ENCODE measurements around the gene TRIM42. TPM values are rescaled to one million over a fixed set of nuclear protein-coding genes. Genes with fewer than 3 reads are reported as not detected.

TRIM42 gene
- total RNA-seq, 1 donor from 2014 or later: not detected

DNA sequence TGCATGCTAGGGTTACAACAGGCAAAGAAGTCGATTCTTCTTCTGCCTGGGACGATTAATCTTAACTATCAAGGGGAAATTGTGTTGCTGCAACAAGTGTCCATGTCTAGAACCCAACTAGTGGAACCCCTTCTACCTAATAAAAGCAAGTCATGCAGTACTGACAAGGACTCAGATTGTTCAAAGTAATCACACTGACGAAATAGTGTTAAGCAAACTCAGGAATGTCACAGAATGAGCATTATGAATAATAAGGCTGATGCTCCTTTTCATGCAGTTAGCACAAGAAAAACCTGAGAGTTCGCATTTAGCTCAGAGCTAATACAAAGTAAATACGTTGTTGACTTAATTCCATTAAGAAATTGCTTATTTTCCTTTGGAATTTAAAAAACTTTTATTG lies 47.5 kb upstream of the TRIM42 start:
- Histone ChIP-seq H2AFZ (ENCODE audit: low read depth, low read length) (no peak overlapping the region), H3K4me1 (ENCODE audit: insufficient read depth, low read length) (peaks cover 27% of the 10 kb centered on the region), H3K27ac (ENCODE audit: low read depth, low read length) (peak overlapping the region; percentile 79), H3K79me2 (ENCODE audit: insufficient read depth, low read length) (no peaks in the 10 kb centered on the region), H3K4me3 (ENCODE audit: insufficient read depth, low read depth, low read length) (no peak overlapping the region), H3K4me2 (ENCODE audit: low read length) (peak overlapping the region; percentile 62), H3K9me3 (ENCODE audit: insufficient read depth, low read depth, low read length) (no peaks in the 10 kb centered on the region), H3K9ac (ENCODE audit: low read length) (peak overlapping the region; percentile 14), H3K27me3 (ENCODE audit: insufficient read depth, low read length) (no peaks in the 10 kb centered on the region), H3K36me3 (ENCODE audit: insufficient read depth, low read length) (no peaks in the 10 kb centered on the region), H4K20me1 (ENCODE audit: insufficient read depth, low read length) (no peaks in the 10 kb centered on the region)
- Mint-ChIP-seq H3K9me3 (ENCODE audit: unreplicated experiment) (no peaks in the 10 kb centered on the region), H3K27me3 (ENCODE audit: low read depth, unreplicated experiment) (no peaks in the 10 kb centered on the region), H3K4me3 (ENCODE audit: unreplicated experiment) (no peak overlapping the region), H3K36me3 (ENCODE audit: low read depth, unreplicated experiment) (no peaks in the 10 kb centered on the region), H3K27ac (ENCODE audit: unreplicated experiment) (peak overlapping the region; percentile 80), H3K4me1 (ENCODE audit: low read depth, unreplicated experiment) (peaks cover 51% of the 10 kb centered on the region)
- TF ChIP-seq EZH2 (IDR thresholded peaks at IDR 0.05; ENCODE audit: insufficient read depth, low read length): no peak
- TF ChIP-seq, protein P1, sequence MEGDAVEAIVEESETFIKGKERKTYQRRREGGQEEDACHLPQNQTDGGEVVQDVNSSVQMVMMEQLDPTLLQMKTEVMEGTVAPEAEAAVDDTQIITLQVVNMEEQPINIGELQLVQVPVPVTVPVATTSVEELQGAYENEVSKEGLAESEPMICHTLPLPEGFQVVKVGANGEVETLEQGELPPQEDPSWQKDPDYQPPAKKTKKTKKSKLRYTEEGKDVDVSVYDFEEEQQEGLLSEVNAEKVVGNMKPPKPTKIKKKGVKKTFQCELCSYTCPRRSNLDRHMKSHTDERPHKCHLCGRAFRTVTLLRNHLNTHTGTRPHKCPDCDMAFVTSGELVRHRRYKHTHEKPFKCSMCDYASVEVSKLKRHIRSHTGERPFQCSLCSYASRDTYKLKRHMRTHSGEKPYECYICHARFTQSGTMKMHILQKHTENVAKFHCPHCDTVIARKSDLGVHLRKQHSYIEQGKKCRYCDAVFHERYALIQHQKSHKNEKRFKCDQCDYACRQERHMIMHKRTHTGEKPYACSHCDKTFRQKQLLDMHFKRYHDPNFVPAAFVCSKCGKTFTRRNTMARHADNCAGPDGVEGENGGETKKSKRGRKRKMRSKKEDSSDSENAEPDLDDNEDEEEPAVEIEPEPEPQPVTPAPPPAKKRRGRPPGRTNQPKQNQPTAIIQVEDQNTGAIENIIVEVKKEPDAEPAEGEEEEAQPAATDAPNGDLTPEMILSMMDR (IDR thresholded peaks at IDR 0.05; ENCODE audit: insufficient read depth, low read depth, low read length): no peak
- DNase-seq (ENCODE audit: low read depth) (no peak), FAIRE-seq (no peak)

DNA sequence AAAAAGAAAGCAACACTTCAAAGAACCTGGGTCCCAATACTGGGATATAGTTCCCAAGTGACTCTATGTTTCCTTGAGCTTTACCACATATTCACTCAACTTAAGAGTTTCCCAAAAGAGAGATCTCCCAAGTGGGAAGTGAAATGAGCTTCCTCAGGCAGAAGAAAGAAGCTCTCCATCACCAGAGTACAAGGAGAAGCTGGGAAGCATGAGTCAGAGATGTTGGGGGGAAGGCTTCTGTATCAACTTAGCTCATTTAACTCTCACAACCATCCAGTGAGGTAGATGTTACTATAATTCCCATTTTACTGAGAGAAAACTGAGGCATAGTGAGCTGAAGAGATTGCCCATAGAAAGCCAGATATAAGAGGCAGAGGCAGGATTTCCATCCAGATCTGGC lies 47.0 kb upstream of the TRIM42 start:
- FAIRE-seq (no peak), DNase-seq (ENCODE audit: low read depth) (peak; percentile 49)
- H3K79me2 ChIP-seq (ENCODE audit: insufficient read depth, low read length): no peaks in the 10 kb centered on the region
- no peaks in the 10 kb centered on the region for H3K36me3 ChIP-seq (ENCODE audit: insufficient read depth, low read length)
- no peaks in the 10 kb centered on the region for H3K27me3 ChIP-seq (ENCODE audit: insufficient read depth, low read length)
- H3K9me3 ChIP-seq (ENCODE audit: insufficient read depth, low read depth, low read length): no peaks in the 10 kb centered on the region
- H3K4me1 ChIP-seq (ENCODE audit: insufficient read depth, low read length): peaks cover 27% of the 10 kb centered on the region
- Mint-ChIP-seq H3K9me3 (ENCODE audit: unreplicated experiment) (no peaks in the 10 kb centered on the region), H3K36me3 (ENCODE audit: low read depth, unreplicated experiment) (no peaks in the 10 kb centered on the region), H3K27me3 (ENCODE audit: low read depth, unreplicated experiment) (no peaks in the 10 kb centered on the region), H3K4me3 (ENCODE audit: unreplicated experiment) (peak overlapping the region; percentile 47), H3K4me1 (ENCODE audit: low read depth, unreplicated experiment) (peaks cover 51% of the 10 kb centered on the region), H3K27ac (ENCODE audit: unreplicated experiment) (peak overlapping the region; percentile 80)
- no peak overlapping the region for H3K27ac ChIP-seq (ENCODE audit: low read depth, low read length)
- H2AFZ ChIP-seq (ENCODE audit: low read depth, low read length): no peak overlapping the region
- peak overlapping the region; percentile 0 for H3K4me2 ChIP-seq (ENCODE audit: low read length)
- H3K9ac ChIP-seq (ENCODE audit: low read length): no peak overlapping the region
- no peak overlapping the region for H3K4me3 ChIP-seq (ENCODE audit: insufficient read depth, low read depth, low read length)
- H4K20me1 ChIP-seq (ENCODE audit: insufficient read depth, low read length): no peaks in the 10 kb centered on the region
- no peak for TF ChIP-seq EZH2 (IDR thresholded peaks at IDR 0.05; ENCODE audit: insufficient read depth, low read length)
- TF ChIP-seq, protein P1 (IDR thresholded peaks at IDR 0.05; ENCODE audit: insufficient read depth, low read depth, low read length): no peak

DNA sequence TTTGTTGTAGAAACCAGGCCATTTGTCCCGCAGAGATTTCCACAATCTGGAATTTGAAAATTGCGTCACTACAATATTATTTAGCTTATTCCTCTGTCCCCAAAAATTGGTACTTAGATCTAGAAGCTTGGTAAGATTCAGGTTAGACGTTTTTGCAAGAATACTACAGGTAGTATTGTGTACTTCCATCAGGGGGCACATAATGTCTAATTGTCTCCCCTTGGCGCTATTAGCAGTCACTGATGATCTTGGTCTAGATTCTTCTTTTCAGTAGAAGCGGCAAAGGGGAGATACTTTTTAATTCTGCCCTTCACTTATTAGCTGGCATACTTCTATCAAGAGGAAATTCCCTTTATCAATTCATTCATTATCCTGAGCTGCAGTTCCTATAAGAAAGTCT lies 42.6 kb upstream of the TRIM42 start:
- no peaks in the 10 kb centered on the region for H3K79me2 ChIP-seq (ENCODE audit: insufficient read depth, low read length)
- DNase-seq (ENCODE audit: low read depth) (no peak), FAIRE-seq (no peak)
- peaks cover 30% of the 10 kb centered on the region for H3K4me1 Mint-ChIP-seq (ENCODE audit: low read depth, unreplicated experiment)
- no peaks in the 10 kb centered on the region for H3K27me3 Mint-ChIP-seq (ENCODE audit: low read depth, unreplicated experiment)
- no peaks in the 10 kb centered on the region for H3K9me3 Mint-ChIP-seq (ENCODE audit: unreplicated experiment)
- no peak for TF ChIP-seq EZH2 (IDR thresholded peaks at IDR 0.05; ENCODE audit: insufficient read depth, low read length)
- TF ChIP-seq, protein P1 (IDR thresholded peaks at IDR 0.05; ENCODE audit: insufficient read depth, low read depth, low read length): no peak
- H3K27me3 ChIP-seq (ENCODE audit: insufficient read depth, low read length): no peaks in the 10 kb centered on the region
- no peak overlapping the region for H2AFZ ChIP-seq (ENCODE audit: low read depth, low read length)
- no peak overlapping the region for H3K4me3 Mint-ChIP-seq (ENCODE audit: unreplicated experiment)
- H3K9me3 ChIP-seq (ENCODE audit: insufficient read depth, low read depth, low read length): no peaks in the 10 kb centered on the region
- H3K4me2 ChIP-seq (ENCODE audit: low read length): no peak overlapping the region
- H3K4me1 ChIP-seq (ENCODE audit: insufficient read depth, low read length): peaks cover 14% of the 10 kb centered on the region
- no peaks in the 10 kb centered on the region for H4K20me1 ChIP-seq (ENCODE audit: insufficient read depth, low read length)
- no peaks in the 10 kb centered on the region for H3K36me3 Mint-ChIP-seq (ENCODE audit: low read depth, unreplicated experiment)
- H3K36me3 ChIP-seq (ENCODE audit: insufficient read depth, low read length): no peaks in the 10 kb centered on the region
- H3K4me3 ChIP-seq (ENCODE audit: insufficient read depth, low read depth, low read length): no peak overlapping the region
- H3K27ac ChIP-seq (ENCODE audit: low read depth, low read length): no peak overlapping the region
- no peak overlapping the region for H3K27ac Mint-ChIP-seq (ENCODE audit: unreplicated experiment)
- no peak overlapping the region for H3K9ac ChIP-seq (ENCODE audit: low read length)
